H9 (cell line): ENCODE results near the gene TMEM269. TPM values are rescaled to one million over a fixed set of nuclear protein-coding genes. Genes with fewer than 3 reads are reported as not detected.
A peak's percentile ranks its signal among the peaks of the same experiment; 100 is the strongest.

ENCODE experiments used
- DNase-seq: peaks from one replicate; pipeline ENCODE4 v3.0.0-alpha.2; 2017
- H2AFZ ChIP-seq: one replicate; pipeline ENCODE4 v1.6.1; 2013; ENCODE audit warnings: mild to moderate bottlenecking, low read length, control low read depth, moderate library complexity
- H2AK5ac ChIP-seq: 2 replicates; pipeline ENCODE4 v1.6.1; 2013; ENCODE audit warnings: low read length, control low read depth, mixed read lengths; ENCODE audit not compliant: insufficient read length
- H2BK120ac ChIP-seq: one replicate; pipeline ENCODE4 v1.6.1; 2013; ENCODE audit warnings: low read depth, mild to moderate bottlenecking, low read length, control low read depth, inconsistent platforms; ENCODE audit not compliant: poor library complexity, severe bottlenecking
- H2BK12ac ChIP-seq: 2 replicates; pipeline ENCODE4 v1.6.1; 2013; ENCODE audit warnings: low read length, control low read depth, mixed read lengths, low read depth; ENCODE audit not compliant: insufficient read length
- H2BK15ac ChIP-seq: 2 replicates; pipeline ENCODE4 v1.6.1; 2013; ENCODE audit warnings: low read depth, low read length, control low read depth
- H2BK20ac ChIP-seq: one replicate; pipeline ENCODE4 v1.6.1; 2013; ENCODE audit warnings: low read depth, mild to moderate bottlenecking, low read length, control low read depth, inconsistent platforms; ENCODE audit not compliant: poor library complexity, severe bottlenecking
- H2BK5ac ChIP-seq: 2 replicates; pipeline ENCODE4 v1.6.1; 2013; ENCODE audit warnings: low read length, control low read depth, mixed read lengths; ENCODE audit not compliant: insufficient read length
- H3K14ac ChIP-seq: 2 replicates; pipeline ENCODE4 v1.6.1; 2013; ENCODE audit warnings: low read length, control low read depth; ENCODE audit not compliant: insufficient read depth
- H3K18ac ChIP-seq: 2 replicates; pipeline ENCODE4 v1.6.1; 2013; ENCODE audit warnings: low read depth, mild to moderate bottlenecking, mixed read lengths, low read length, control low read depth; ENCODE audit not compliant: insufficient read length
- H3K23ac ChIP-seq: 2 replicates; pipeline ENCODE4 v1.6.1; 2013; ENCODE audit warnings: low read length, control low read depth, mixed read lengths, low read depth; ENCODE audit not compliant: insufficient read length
- H3K23me2 ChIP-seq: 2 replicates; pipeline ENCODE4 v1.6.1; 2013; ENCODE audit warnings: low read depth, mild to moderate bottlenecking, mixed read lengths, low read length, control low read depth; ENCODE audit not compliant: insufficient read length, poor library complexity, severe bottlenecking
- H3K27ac ChIP-seq: 2 replicates; pipeline ENCODE4 v1.5.1; 2013; ENCODE audit warnings: low read length, control low read depth, mixed read lengths, low read depth; ENCODE audit not compliant: insufficient read length
- H3K27me3 ChIP-seq: 2 replicates; pipeline ENCODE4 v1.6.1; 2013; ENCODE audit warnings: low read length, control low read depth, inconsistent platforms; ENCODE audit not compliant: insufficient read depth
- H3K4ac ChIP-seq: 2 replicates; pipeline ENCODE4 v1.6.1; 2013; ENCODE audit warnings: low read depth, mild to moderate bottlenecking, control low read depth, inconsistent platforms, low read length, moderate library complexity
- H3K4me1 ChIP-seq: 2 replicates; pipeline ENCODE4 v1.6.1; 2013; ENCODE audit warnings: low read length, control low read depth, inconsistent platforms; ENCODE audit not compliant: insufficient read depth
- H3K4me2 ChIP-seq: 2 replicates; pipeline ENCODE4 v1.6.1; 2013; ENCODE audit warnings: low read length, control low read depth, mixed read lengths; ENCODE audit not compliant: insufficient read length, insufficient read depth
- H3K56ac ChIP-seq: 2 replicates; pipeline ENCODE4 v1.6.1; 2013; ENCODE audit warnings: low read depth, mild to moderate bottlenecking, mixed read lengths, low read length, control low read depth; ENCODE audit not compliant: insufficient read length
- H3K79me1 ChIP-seq: 2 replicates; pipeline ENCODE4 v1.6.1; 2013; ENCODE audit warnings: low read depth, mild to moderate bottlenecking, moderate library complexity, low read length, control low read depth, inconsistent platforms; ENCODE audit not compliant: insufficient read depth, poor library complexity, severe bottlenecking
- H3K79me2 ChIP-seq: 2 replicates; pipeline ENCODE4 v1.6.1; 2013; ENCODE audit warnings: low read length, control low read depth, inconsistent platforms; ENCODE audit not compliant: insufficient read depth
- H3K9ac ChIP-seq: 2 replicates; pipeline ENCODE4 v1.6.1; 2013; ENCODE audit warnings: low read length, control low read depth, mixed read lengths; ENCODE audit not compliant: insufficient read length; ENCODE audit errors: extremely low read depth
- H3K9me3 ChIP-seq: one replicate; pipeline ENCODE4 v1.6.1; 2013; ENCODE audit warnings: low read depth, low read length, inconsistent platforms; ENCODE audit not compliant: control insufficient read depth
- H3T11ph ChIP-seq: one replicate; pipeline ENCODE4 v1.6.1; 2013; ENCODE audit warnings: mild to moderate bottlenecking, low read length, control low read depth, inconsistent platforms
- H4K20me1 ChIP-seq: one replicate; pipeline ENCODE4 v1.6.1; 2013; ENCODE audit not compliant: control insufficient read depth, insufficient read length, insufficient read depth
- H4K5ac ChIP-seq: 2 replicates; pipeline ENCODE4 v1.6.1; 2013; ENCODE audit warnings: low read depth, mild to moderate bottlenecking, mixed read lengths, low read length, control low read depth; ENCODE audit not compliant: insufficient read length
- H4K8ac ChIP-seq: replicated peaks from 2 replicates; pipeline ENCODE4 v1.6.1; 2013; ENCODE audit warnings: low read length, control low read depth, mixed read lengths, low read depth; ENCODE audit not compliant: insufficient read length
- H4K91ac ChIP-seq: 2 replicates; pipeline ENCODE4 v1.6.1; 2013; ENCODE audit warnings: low read depth, mild to moderate bottlenecking, moderate library complexity, mixed read lengths, low read length, control low read depth; ENCODE audit not compliant: insufficient read length
- H3K27ac Mint-ChIP-seq, 3 experiments: 2 replicates in 2 of 3; 3 replicates in 1 of 3; pipeline ENCODE4 v1.8.0; 2020 to 2021; ENCODE audit warnings: mixed read lengths in 3 of 3, mild to moderate bottlenecking in 1 of 3, moderate library complexity in 1 of 3
- H3K27me3 Mint-ChIP-seq: 2 replicates; pipeline ENCODE4 v1.8.0; 2021; ENCODE audit warnings: low read depth, mild to moderate bottlenecking, moderate library complexity, mixed read lengths
- H3K36me3 Mint-ChIP-seq, 3 experiments: 2 replicates in 2 of 3; 3 replicates in 1 of 3; pipeline ENCODE4 v1.8.0; 2020 to 2021; ENCODE audit warnings: low read depth in 3 of 3, mixed read lengths in 3 of 3; ENCODE audit not compliant: insufficient read depth in 1 of 3
- H3K4me1 Mint-ChIP-seq, 2 experiments: 2 replicates each; pipeline ENCODE4 v1.8.0; 2020; ENCODE audit warnings: mixed read lengths in 2 of 2
- H3K4me3 Mint-ChIP-seq, 2 experiments: 2 replicates in 1 of 2; 3 replicates in 1 of 2; pipeline ENCODE4 v1.8.0; 2020 to 2021; ENCODE audit warnings: mild to moderate bottlenecking in 2 of 2, mixed read lengths in 2 of 2, moderate library complexity in 1 of 2
- H3K9me3 Mint-ChIP-seq, 2 experiments: 2 replicates in 1 of 2; 3 replicates in 1 of 2; pipeline ENCODE4 v1.8.0; 2020; ENCODE audit warnings: mild to moderate bottlenecking in 2 of 2, mixed read lengths in 2 of 2, moderate library complexity in 1 of 2
- WGBS: extraction: QIAGEN DNeasy Blood & Tissue Kit; methylation state at CpG from one replicate; pipeline ENCODE4 v1.1.7; 2013; ENCODE audit warnings: missing lambda C conversion rate, low lambda C conversion rate, mixed read lengths; ENCODE audit not compliant: insufficient read length; ENCODE audit errors: extremely low coverage; 5-methylcytosine and 5-hydroxymethylcytosine counted together
- total RNA-seq: library from RNA; stranded (reverse); gene quantifications from 2 replicates; pipeline ENCODE4 v1.2.1, GENCODE V29; 2021
- TF ChIP-seq, protein P1 (sequence below): fragments of 200-600 bp; sonication (generic); conservative IDR thresholded peaks from 3 replicates; pipeline ENCODE4 v1.8.0; 2021; ENCODE audit warnings: antibody characterized with exemption, mild to moderate bottlenecking

TMEM269 gene
- total RNA-seq, 1 experiment from 2014 or later, result 0.17 TPM

DNA sequence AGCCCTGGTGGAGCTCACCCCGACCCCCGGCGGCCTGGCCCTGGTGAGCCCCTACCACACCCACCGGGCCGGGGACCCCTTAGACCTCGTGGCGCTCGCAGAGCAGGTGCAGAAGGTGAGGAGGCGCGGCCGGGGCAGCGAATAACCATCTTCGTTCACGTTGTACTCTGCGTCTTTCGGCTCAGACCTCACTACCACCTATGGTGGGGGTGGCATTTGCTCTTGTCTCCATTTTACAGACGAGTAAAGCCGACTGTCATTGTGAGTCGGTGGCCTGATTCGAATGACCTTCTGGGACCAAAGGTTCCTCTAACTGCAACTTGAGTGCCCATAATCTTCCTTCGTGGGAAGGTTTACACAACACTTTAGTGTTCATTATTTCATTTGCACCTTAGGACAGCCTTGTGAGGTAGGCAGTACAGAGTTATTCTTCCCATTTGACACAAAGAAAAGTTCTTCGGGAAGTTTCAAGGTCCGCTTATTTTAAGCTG lies 17.2 kb upstream of the TMEM269 start:
- Histone ChIP-seq H2BK15ac (no peak overlapping the region), H3K18ac (peak overlapping the region; percentile 32), H4K20me1 (no peaks in the 10 kb centered on the region), H3T11ph (no peak overlapping the region), H2BK120ac (no peak overlapping the region), H2BK20ac (no peak overlapping the region), H3K56ac (no peak overlapping the region), H3K23me2 (peaks cover 7% of the 10 kb centered on the region), H3K9ac (peak overlapping the region; percentile 68), H3K23ac (no peak overlapping the region), H2AFZ (no peak overlapping the region), H3K4ac (no peak overlapping the region), H3K27me3 (no peaks in the 10 kb centered on the region), H3K27ac (no peak overlapping the region), H3K14ac (peak overlapping the region; percentile 33; the same call in 1 of the 2 replicates), H4K91ac (no peak overlapping the region), H3K9me3 (no peaks in the 10 kb centered on the region), H4K5ac (no peak overlapping the region), H3K79me1 (no peaks in the 10 kb centered on the region), H3K4me1 (no peaks in the 10 kb centered on the region), H4K8ac (no peak overlapping the region), H2AK5ac (no peak overlapping the region), H3K79me2 (0 out of 2 replicates have a peak, but pooled peaks cover 3% of the 10 kb centered on the region), H2BK12ac (no peak overlapping the region), H2BK5ac (no peak overlapping the region), H3K4me2 (peak overlapping the region; percentile 91)
- Mint-ChIP-seq H3K4me1 (peaks cover 8 to 9% of the 10 kb centered on the region in 2 experiments), H3K27me3 (no peaks in the 10 kb centered on the region), H3K36me3 (peaks cover 8 to 23% (median 12%) of the 10 kb centered on the region in 3 experiments; a peak in 6 of 7 replicates), H3K9me3 (no peaks in the 10 kb centered on the region), H3K4me3 (no peak overlapping the region; a peak in 2 of 5 replicates), H3K27ac (peak overlapping the region in 2 of 3 experiments; percentile 27 to 81; a peak in 3 of 7 replicates)
- DNase-seq, result no peak
- TF ChIP-seq, protein P1, sequence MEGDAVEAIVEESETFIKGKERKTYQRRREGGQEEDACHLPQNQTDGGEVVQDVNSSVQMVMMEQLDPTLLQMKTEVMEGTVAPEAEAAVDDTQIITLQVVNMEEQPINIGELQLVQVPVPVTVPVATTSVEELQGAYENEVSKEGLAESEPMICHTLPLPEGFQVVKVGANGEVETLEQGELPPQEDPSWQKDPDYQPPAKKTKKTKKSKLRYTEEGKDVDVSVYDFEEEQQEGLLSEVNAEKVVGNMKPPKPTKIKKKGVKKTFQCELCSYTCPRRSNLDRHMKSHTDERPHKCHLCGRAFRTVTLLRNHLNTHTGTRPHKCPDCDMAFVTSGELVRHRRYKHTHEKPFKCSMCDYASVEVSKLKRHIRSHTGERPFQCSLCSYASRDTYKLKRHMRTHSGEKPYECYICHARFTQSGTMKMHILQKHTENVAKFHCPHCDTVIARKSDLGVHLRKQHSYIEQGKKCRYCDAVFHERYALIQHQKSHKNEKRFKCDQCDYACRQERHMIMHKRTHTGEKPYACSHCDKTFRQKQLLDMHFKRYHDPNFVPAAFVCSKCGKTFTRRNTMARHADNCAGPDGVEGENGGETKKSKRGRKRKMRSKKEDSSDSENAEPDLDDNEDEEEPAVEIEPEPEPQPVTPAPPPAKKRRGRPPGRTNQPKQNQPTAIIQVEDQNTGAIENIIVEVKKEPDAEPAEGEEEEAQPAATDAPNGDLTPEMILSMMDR, result no peak
- no CpG with 5 or more reads among the region's 23 CpGs for WGBS
